WERI-Rb-1 (cell line): Measurements from ENCODE around the gene PUDP.

ENCODE experiments used
- DNase-seq: peaks from one replicate; pipeline ENCODE4 v3.0.0-alpha.2; 2020
- H3K27ac ChIP-seq: fragments of 250-450 bp; sonication (Bioruptor Pico); 2 replicates; pipeline ENCODE4 v1.5.1; 2020; ENCODE audit warnings: mild to moderate bottlenecking, moderate library complexity
- H3K27me3 ChIP-seq: fragments of 250-450 bp; sonication (Bioruptor Pico); 2 replicates; pipeline ENCODE4 v1.5.1; 2021; ENCODE audit warnings: mild to moderate bottlenecking, low read depth, moderate library complexity; ENCODE audit not compliant: insufficient read depth, severe bottlenecking
- H3K36me3 ChIP-seq: fragments of 250-450 bp; sonication (Bioruptor Pico); 2 replicates; pipeline ENCODE4 v1.5.1; 2020; ENCODE audit warnings: mild to moderate bottlenecking, moderate library complexity
- H3K4me3 ChIP-seq: 2 replicates; pipeline ENCODE4 v1.5.1; 2011; ENCODE audit warnings: low read depth, mild to moderate bottlenecking, control low read depth, low read length
- H3K9me3 ChIP-seq: fragments of 250-450 bp; sonication (Bioruptor Pico); 2 replicates; pipeline ENCODE4 v1.5.1; 2021; ENCODE audit warnings: mild to moderate bottlenecking, moderate library complexity; ENCODE audit not compliant: severe bottlenecking
- TF ChIP-seq, protein P1 (sequence below): IDR thresholded peaks from 2 replicates; pipeline ENCODE4 v1.5.1; 2011; ENCODE audit warnings: low read depth, mild to moderate bottlenecking, control low read depth, inconsistent platforms, low read length

PUDP gene

DNA sequence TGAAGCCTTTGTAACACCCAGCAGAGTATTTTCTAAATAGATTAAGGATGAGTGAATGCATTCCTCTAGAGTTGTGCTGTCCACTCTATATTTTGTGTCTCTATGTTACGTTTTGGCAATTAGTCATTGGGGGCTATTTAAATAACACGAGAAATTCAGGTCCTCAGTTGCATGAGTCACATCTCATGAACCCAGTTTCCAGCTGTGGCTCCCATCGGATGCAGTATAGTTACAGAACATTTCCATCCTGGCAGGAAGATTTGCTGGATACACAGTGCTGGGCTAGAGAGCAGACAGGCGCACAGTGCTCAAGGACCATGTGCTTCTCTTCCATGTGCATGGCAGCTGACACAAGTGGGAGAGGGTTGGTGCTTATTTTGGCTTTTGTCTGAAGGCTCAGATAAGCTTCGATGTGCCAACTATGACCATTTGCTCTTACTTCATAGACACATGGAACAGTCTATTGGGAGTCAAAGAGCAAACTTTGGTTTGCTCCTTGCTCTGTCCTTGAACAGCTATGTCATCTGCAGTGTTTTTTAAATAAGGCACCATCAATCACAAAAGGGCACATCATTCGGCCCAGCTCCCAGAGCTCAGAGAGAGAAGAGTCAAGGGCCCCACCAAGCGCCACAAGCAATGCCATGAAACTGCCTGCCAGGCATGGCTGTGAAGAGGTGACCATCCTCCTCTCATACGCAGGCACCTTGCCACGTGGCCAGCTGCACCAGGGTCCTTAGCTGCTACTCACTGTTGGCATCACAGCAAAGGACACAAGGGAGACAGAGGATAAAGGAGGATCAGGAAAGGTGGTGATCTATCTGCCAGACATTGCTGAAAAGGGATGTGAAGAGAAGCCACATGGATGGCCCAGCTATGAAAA is 8.5 kb downstream of the PUDP start:
- Histone ChIP-seq H3K4me3 (no peak overlapping the region), H3K27ac (no peak overlapping the region), H3K9me3 (no peaks in the 10 kb centered on the region), H3K36me3 (peaks cover 9% of the 10 kb centered on the region), H3K27me3 (no peaks in the 10 kb centered on the region)
- TF ChIP-seq, protein P1, sequence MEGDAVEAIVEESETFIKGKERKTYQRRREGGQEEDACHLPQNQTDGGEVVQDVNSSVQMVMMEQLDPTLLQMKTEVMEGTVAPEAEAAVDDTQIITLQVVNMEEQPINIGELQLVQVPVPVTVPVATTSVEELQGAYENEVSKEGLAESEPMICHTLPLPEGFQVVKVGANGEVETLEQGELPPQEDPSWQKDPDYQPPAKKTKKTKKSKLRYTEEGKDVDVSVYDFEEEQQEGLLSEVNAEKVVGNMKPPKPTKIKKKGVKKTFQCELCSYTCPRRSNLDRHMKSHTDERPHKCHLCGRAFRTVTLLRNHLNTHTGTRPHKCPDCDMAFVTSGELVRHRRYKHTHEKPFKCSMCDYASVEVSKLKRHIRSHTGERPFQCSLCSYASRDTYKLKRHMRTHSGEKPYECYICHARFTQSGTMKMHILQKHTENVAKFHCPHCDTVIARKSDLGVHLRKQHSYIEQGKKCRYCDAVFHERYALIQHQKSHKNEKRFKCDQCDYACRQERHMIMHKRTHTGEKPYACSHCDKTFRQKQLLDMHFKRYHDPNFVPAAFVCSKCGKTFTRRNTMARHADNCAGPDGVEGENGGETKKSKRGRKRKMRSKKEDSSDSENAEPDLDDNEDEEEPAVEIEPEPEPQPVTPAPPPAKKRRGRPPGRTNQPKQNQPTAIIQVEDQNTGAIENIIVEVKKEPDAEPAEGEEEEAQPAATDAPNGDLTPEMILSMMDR = no peak
- no peak for DNase-seq

DNA sequence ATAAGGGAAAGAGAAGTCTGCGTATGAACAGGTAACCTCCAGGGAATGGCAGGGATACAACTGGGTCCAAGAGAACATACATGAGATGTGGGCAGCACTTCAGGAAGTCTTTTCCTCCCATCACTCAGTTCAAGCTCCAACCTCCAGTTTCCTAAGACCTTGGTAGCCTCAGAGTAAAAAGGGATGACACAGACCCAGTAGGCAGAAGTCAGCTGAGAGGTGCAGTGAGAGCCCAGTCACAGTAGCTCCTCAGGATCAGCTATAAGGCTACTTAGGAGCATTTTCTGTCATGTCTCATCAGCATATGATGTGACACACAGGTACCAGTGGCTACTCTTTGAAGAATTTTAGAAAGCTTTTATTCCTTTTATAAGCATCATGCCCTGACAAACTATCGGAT is 13.0 kb downstream of the PUDP start:
- Histone ChIP-seq H3K27ac (no peak overlapping the region), H3K27me3 (no peaks in the 10 kb centered on the region), H3K36me3 (peaks cover 7% of the 10 kb centered on the region; the same call in 1 of the 2 replicates), H3K9me3 (no peaks in the 10 kb centered on the region), H3K4me3 (no peak overlapping the region)
- DNase-seq = no peak
- TF ChIP-seq, protein P1 = no peak

DNA sequence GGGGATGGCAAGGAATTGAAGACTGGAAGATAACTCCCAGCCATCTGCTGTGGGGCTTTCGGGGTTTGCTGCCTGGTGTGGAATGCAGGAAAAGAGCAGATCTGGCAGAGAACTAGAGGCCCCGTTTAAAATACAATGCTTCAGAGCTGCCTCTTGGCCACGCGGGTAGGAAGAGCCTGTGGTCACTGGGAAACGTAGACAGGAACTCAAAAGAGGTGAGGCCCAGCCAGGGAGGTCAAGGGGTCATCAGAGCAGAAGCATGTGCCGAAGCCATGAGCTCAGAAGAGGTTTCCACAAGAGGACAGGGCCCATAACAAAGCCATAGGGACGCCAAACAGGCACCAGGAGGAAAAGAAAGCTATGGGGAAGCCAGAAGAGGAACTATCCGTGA is 14.9 kb downstream of the PUDP start:
- no peak overlapping the region for H3K4me3 ChIP-seq
- 0 out of 2 replicates have a peak, but pooled peaks cover 2% of the 10 kb centered on the region for H3K36me3 ChIP-seq
- H3K27me3 ChIP-seq = no peaks in the 10 kb centered on the region
- DNase-seq = no peak
- no peak overlapping the region for H3K27ac ChIP-seq
- no peaks in the 10 kb centered on the region for H3K9me3 ChIP-seq
- TF ChIP-seq, protein P1 = no peak

DNA sequence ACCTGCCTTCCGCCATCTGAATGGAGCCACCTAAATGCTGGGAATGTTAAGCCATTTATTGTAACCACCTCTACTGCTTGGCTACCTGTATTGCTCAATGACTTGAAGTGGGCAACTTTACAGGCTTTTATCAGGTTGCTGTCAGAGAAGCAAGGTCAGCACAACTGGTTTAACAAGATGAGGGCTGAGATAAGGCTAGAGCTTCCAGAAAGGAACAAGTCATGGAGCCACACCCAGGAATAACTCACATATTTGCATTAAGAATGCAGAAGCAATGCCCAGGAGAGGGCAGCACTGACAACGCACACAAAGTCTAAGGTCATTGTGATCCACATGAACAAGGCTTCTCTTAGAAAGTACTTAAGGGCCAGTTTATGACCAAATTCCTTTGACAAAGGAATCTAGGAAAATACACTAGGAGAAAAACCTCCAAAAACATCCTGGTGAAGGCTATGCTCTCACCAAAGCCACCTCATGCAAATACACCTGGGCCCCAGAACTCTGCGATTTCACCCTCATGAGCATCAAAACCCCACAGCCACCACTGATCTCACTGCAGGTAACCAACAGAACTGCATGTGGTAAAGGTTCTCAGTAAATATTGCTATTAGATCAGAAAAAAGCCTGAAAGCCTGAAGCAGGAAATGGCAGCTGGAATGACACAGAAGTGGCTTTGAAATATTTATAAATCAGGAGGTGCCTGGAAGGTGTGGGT is 15.5 kb downstream of the PUDP start:
- 0 out of 2 replicates have a peak, but pooled peaks cover 2% of the 10 kb centered on the region for H3K36me3 ChIP-seq
- peak; percentile 63 for DNase-seq
- H3K4me3 ChIP-seq = no peak overlapping the region
- no peaks in the 10 kb centered on the region for H3K9me3 ChIP-seq
- H3K27me3 ChIP-seq = no peaks in the 10 kb centered on the region
- H3K27ac ChIP-seq = no peak overlapping the region
- TF ChIP-seq, protein P1 = peak; percentile 69

DNA sequence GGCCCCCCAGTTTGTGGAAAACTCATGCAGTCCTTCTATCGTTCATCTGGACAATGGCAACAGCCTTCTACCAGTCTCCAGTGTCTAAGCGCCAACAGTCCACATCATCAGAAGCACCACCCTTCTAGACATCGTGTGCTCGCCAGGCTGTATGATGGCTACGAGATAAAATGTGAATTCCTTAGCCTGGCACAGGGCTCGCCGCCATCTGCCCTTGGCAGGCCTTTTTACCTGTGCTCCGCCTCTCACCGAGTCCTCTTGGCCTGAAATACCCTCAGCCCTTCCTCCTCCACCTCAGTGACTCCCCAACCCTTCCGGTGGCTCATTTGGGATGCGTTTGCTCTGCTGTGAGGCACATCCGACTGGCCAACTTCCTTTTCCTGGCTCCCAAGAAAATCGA is 16.3 kb downstream of the PUDP start:
- Histone ChIP-seq H3K36me3 (0 out of 2 replicates have a peak, but pooled peaks cover 2% of the 10 kb centered on the region), H3K27me3 (no peaks in the 10 kb centered on the region), H3K4me3 (no peak overlapping the region), H3K27ac (no peak overlapping the region), H3K9me3 (no peaks in the 10 kb centered on the region)
- DNase-seq = no peak
- TF ChIP-seq, protein P1 = no peak
